HG03558 (cell line): ENCODE measurements around the gene OR51D1.

Experiments used
- ATAC-seq: cut with Tn5 transposase; IDR thresholded peaks from one replicate; pipeline ENCODE4 v1.9.1; 2021; ENCODE audit warnings: moderate number of reproducible peaks; ENCODE audit not compliant: unreplicated experiment; ENCODE audit errors: extremely low read depth

Gene OR51D1

GRCh38 chr11:4636962-4637661 lies at the start of gene OR51D1:
Gene OR51D1, plus strand, starts transcription at chr11:4637477. Its CDS starts 2,314 bp downstream, at chr11:4639791.
- ATAC-seq: peak; percentile 62

- ATAC-seq: no peak
Observed at GRCh38 chr11:4589017-4589416, 48.3 kb upstream of the OR51D1 start.

GRCh38 chr11:4593739-4594138 lies 43.5 kb upstream of the OR51D1 start, which contains the start of gene OR52I1:
Gene OR52I1, plus strand, starts transcription at chr11:4594039. Its CDS starts 0 bp downstream, at chr11:4594039.
- ATAC-seq: no peak

GRCh38 chr11:4605057-4605456 lies 32.2 kb upstream of the OR51D1 start:
- no peak for ATAC-seq

GRCh38 chr11:4606231-4607015 lies 30.9 kb upstream of the OR51D1 start:
- ATAC-seq: no peak

GRCh38 chr11:4607096-4607495 lies 30.2 kb upstream of the OR51D1 start:
- no peak for ATAC-seq

GRCh38 chr11:4607781-4608666 lies 29.3 kb upstream of the OR51D1 start, which contains the start of gene TRIM68:
Gene TRIM68, minus strand, starts transcription at chr11:4608231. Its CDS starts 2,727 bp downstream, at chr11:4605504.
- ATAC-seq: peak; percentile 99

GRCh38 chr11:4610258-4610935 lies 26.9 kb upstream of the OR51D1 start:
- no peak for ATAC-seq

GRCh38 chr11:4611986-4612385 lies 25.3 kb upstream of the OR51D1 start:
- no peak for ATAC-seq

GRCh38 chr11:4615856-4616444 lies 21.3 kb upstream of the OR51D1 start:
- ATAC-seq: no peak

- ATAC-seq: no peak
Observed at GRCh38 chr11:4619514-4619913, 17.8 kb upstream of the OR51D1 start.

- no peak for ATAC-seq
Observed at GRCh38 chr11:4626207-4627099, 10.8 kb upstream of the OR51D1 start.

GRCh38 chr11:4636136-4636535 lies 1.1 kb upstream of the OR51D1 start:
- ATAC-seq: no peak

GRCh38 chr11:4637662-4638047 lies 378 bp downstream of the OR51D1 start:
- ATAC-seq: no peak

GRCh38 chr11:4639931-4640330 lies 2.7 kb downstream of the OR51D1 start:
- no peak for ATAC-seq

GRCh38 chr11:4641501-4641900 lies 4.2 kb downstream of the OR51D1 start:
- ATAC-seq: no peak

GRCh38 chr11:4642043-4642442 lies 4.8 kb downstream of the OR51D1 start:
- ATAC-seq: no peak

GRCh38 chr11:4643076-4643475 lies 5.8 kb downstream of the OR51D1 start:
- no peak for ATAC-seq

GRCh38 chr11:4643682-4644081 lies 6.4 kb downstream of the OR51D1 start, which contains the start of gene OR51E1:
Gene OR51E1, plus strand, starts transcription at chr11:4643982. Its CDS starts 8,545 bp downstream, at chr11:4652527.
- no peak for ATAC-seq
